Retinal pigment epithelial cell (primary cell): ENCODE measurements around the gene SLC25A24.
"Not testable (repeated sequence)": the region's sequence is repeated elsewhere in the genome, so short reads cannot be mapped to it uniquely, and the experiment has no call there.

ENCODE experiments used
- DNase-seq: peaks from one replicate; pipeline ENCODE4 v3.0.0-alpha.2; 2010; ENCODE audit warnings: low read depth
- H3K4me3 ChIP-seq: 2 replicates; pipeline ENCODE4 v1.5.1; 2011; ENCODE audit warnings: mild to moderate bottlenecking, low read length, control low read depth, moderate library complexity
- TF ChIP-seq, protein P1 (sequence below): conservative IDR thresholded peaks from 2 replicates; pipeline ENCODE4 v1.5.1; 2011; ENCODE audit warnings: low read depth, low read length, control low read depth, inconsistent platforms

Gene SLC25A24

DNA sequence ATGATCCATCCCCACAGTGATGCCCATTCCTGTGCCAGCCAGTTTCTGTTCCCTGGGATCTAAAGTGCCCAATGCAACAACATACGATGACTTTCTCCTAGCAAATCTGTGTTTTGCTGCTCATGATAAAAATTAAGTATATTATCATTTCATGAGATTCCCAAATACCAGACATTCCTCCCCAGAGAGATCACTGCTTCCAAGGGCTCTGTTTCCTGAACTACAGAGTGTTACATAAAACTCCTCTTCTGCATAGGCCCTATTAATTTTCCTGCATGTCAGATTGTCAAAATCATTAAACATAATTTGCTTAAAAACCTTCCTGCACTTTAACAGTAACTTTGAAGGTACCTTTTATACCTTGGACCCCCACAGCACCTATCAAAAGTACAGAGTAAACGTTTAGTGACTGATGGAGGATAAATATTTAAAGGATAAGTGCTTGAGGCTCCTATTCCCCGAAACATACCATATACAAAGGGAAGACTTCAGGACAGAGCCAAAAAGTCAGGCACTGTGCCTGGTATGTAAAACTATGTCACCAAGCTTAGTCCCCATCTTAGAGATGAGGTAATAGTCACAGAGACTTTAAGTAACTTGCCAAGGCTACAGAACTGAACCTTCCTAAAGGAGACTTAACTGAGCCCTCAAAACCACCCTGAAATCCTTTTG lies 50.2 kb downstream of the SLC25A24 start:
- TF ChIP-seq, protein P1, sequence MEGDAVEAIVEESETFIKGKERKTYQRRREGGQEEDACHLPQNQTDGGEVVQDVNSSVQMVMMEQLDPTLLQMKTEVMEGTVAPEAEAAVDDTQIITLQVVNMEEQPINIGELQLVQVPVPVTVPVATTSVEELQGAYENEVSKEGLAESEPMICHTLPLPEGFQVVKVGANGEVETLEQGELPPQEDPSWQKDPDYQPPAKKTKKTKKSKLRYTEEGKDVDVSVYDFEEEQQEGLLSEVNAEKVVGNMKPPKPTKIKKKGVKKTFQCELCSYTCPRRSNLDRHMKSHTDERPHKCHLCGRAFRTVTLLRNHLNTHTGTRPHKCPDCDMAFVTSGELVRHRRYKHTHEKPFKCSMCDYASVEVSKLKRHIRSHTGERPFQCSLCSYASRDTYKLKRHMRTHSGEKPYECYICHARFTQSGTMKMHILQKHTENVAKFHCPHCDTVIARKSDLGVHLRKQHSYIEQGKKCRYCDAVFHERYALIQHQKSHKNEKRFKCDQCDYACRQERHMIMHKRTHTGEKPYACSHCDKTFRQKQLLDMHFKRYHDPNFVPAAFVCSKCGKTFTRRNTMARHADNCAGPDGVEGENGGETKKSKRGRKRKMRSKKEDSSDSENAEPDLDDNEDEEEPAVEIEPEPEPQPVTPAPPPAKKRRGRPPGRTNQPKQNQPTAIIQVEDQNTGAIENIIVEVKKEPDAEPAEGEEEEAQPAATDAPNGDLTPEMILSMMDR: no peak
- no peak overlapping the region for H3K4me3 ChIP-seq
- no peak for DNase-seq

DNA sequence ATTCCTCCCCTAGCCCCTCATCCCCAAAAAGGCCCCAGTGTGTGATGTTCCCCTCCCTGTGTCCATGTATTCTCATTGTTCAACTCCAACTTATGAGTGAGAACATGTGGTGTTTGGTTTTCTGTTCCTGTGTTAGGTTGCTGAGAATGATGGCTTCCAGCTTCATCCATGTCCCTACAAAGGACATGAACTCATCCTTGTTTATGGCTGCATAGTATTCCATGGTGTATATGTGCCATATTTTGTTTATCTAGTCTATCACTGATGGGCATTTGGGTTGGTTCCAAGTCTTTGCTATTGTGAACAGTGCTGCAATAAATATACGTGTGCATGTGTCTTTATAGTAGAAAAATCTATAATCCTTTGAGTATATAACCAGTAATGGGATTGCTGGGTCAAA lies 55.6 kb downstream of the SLC25A24 start:
- DNase-seq, H3K4me3 ChIP-seq: not testable (repeated sequence)

- TF ChIP-seq, protein P1: no peak
- DNase-seq: no peak
Observed at GRCh38 chr1:108142773-108143394, 57.3 kb downstream of the SLC25A24 start.

GRCh38 chr1:108142258-108142657 lies 57.9 kb downstream of the SLC25A24 start:
- H3K4me3 ChIP-seq: no peak overlapping the region
- TF ChIP-seq, protein P1: no peak
- no peak for DNase-seq

More at GRCh38 chr1:108142773-108143394, 57.3 kb downstream of the SLC25A24 start:
- no peak overlapping the region for H3K4me3 ChIP-seq

DNA sequence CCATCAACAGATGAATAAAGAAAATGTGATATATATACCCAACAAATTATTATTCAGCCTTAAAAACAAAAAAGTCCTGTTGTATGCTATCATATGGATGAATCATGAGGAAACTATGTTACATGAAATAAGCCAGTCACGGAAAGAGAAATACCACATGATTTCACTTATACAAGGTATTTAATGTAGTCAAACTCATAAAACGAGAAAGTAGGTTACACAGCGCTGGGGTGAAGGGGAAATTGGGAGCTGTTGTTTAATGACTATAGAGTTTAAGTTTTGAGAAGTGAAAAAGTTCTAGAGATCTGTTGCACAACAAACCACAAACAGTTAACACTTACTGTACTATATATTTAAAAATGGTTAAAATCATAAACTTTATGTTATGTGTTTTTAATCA lies 58.5 kb downstream of the SLC25A24 start:
- DNase-seq: no peak
- TF ChIP-seq, protein P1: no peak
- no peak overlapping the region for H3K4me3 ChIP-seq

GRCh38 chr1:108140936-108141335 lies 59.2 kb downstream of the SLC25A24 start:
- TF ChIP-seq, protein P1: no peak
- DNase-seq: no peak
- no peak overlapping the region for H3K4me3 ChIP-seq

DNA sequence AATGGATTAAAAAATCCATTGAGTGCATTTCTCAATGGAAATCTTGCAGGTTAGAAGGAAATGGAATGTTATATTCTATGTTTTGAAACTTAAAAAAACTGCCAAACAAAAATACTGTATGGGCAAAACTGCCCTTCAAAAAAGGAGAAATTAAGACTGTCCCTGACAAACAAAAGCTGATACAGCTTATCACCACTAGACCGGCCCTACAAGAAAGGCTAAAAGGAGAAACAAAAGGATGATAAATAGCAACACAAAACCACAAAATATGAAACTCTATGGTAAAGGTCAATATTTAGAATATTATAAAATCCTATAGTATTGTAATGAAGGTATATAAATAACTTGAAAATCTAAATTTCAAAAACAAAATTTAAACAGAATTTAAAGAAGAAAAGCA lies 60.0 kb downstream of the SLC25A24 start:
- no peak for DNase-seq

GRCh38 chr1:108139555-108139954 lies 60.6 kb downstream of the SLC25A24 start:
- not testable (repeated sequence) for H3K4me3 ChIP-seq, DNase-seq

More for the DNA sequence above, 60.0 kb downstream of the SLC25A24 start:
- no peak overlapping the region for H3K4me3 ChIP-seq
- TF ChIP-seq, protein P1: no peak

DNA sequence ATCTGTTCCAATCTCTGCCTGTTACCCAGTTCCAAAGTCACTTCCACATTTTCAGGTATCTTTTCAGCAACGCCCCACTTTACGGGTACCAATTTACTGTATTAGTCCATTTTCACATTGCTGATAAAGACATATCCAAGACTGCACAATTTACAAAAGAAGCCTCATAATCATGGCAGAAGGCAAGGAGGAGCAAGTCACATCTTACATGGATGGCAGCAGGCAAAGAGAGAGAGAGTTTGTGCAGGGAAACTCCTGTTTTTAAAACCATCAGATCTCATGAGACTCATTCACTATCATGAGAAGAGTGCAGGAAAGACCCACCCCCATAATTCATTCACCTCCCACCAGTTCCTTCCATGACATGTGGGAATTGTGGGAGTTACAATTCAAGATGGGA lies 67.0 kb downstream of the SLC25A24 start:
- not testable (repeated sequence) for DNase-seq, H3K4me3 ChIP-seq

DNA sequence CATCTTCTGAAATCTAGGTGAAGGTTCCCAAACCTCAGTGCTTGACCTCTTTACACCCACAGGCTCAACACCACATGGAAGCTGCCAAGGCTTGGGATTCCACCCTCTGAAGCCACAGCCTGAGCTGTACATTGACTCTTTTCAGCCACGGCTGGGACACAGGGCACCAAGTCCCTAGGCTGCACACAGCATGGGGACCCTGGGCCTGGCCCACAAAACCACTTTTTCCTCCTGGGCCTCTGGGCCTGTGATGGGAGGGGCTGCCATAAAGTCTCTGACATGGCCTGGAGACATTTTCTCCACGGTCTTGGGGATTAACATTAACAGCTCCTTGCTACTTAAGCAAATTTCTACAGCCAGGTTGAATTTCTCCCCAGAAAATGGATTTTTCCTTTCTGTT lies 67.8 kb downstream of the SLC25A24 start:
- not testable (repeated sequence) for H3K4me3 ChIP-seq, DNase-seq

GRCh38 chr1:108131281-108131680 lies 68.9 kb downstream of the SLC25A24 start:
- not testable (repeated sequence) for H3K4me3 ChIP-seq, DNase-seq
